Activated CD4-positive, alpha-beta memory T cell treated with anti-CD3 and anti-CD28 coated beads for 36 hours (primary cell): Measurements from ENCODE around the gene KCNIP1. TPM values are rescaled to one million over a fixed set of nuclear protein-coding genes. Genes with fewer than 3 reads are reported as not detected.

ENCODE experiments used
- CTCF ChIA-PET: fragments of 350-600 bp; sonication (Branson Sonifier 250); formaldehyde crosslinking; loops from one replicate; lab custom pipeline; 2021; ENCODE audit warnings: antibody characterized with exemption, inconsistent platforms; lab: Charles Lee
- POLR2A ChIA-PET: fragments of 350-600 bp; sonication (Branson Sonifier 250); formaldehyde crosslinking; loops from one replicate; lab custom pipeline; 2021; ENCODE audit warnings: antibody characterized with exemption; lab: Charles Lee
- DNase-seq: peaks from one replicate; pipeline ENCODE4 v3.0.0-alpha.2; 2020
- H3K27ac Mint-ChIP-seq: one replicate; pipeline ENCODE4 v1.8.0; 2021; ENCODE audit warnings: mixed read lengths
- H3K27me3 Mint-ChIP-seq: one replicate; pipeline ENCODE4 v1.8.0; 2021; ENCODE audit warnings: mixed read lengths
- H3K36me3 Mint-ChIP-seq: one replicate; pipeline ENCODE4 v1.8.0; 2021; ENCODE audit warnings: mixed read lengths
- H3K4me1 Mint-ChIP-seq: one replicate; pipeline ENCODE4 v1.8.0; 2021; ENCODE audit warnings: low read depth, mixed read lengths
- H3K4me3 Mint-ChIP-seq: one replicate; pipeline ENCODE4 v1.8.0; 2021; ENCODE audit warnings: mild to moderate bottlenecking, mixed read lengths
- H3K9me3 Mint-ChIP-seq: one replicate; pipeline ENCODE4 v1.8.0; 2021; ENCODE audit warnings: mixed read lengths
- intact Hi-C: fragments of 100-400 bp; cut with micrococcal nuclease; formaldehyde crosslinking; loops from one replicate; pipeline ENCODE4 v1.15.1; 2023
- total RNA-seq, 2 experiments: library from RNA; stranded (reverse); gene quantifications; one replicate each; pipeline ENCODE4 v1.2.3, GENCODE V29; 2021

The KCNIP1 gene
- total RNA-seq, 2 experiments from 2014 or later: not detected

- Mint-ChIP-seq H3K27me3 (peaks cover 7% of the 10 kb centered on the region), H3K4me3 (no peak overlapping the region), H3K4me1 (no peaks in the 10 kb centered on the region), H3K36me3 (no peaks in the 10 kb centered on the region), H3K27ac (no peak overlapping the region), H3K9me3 (no peaks in the 10 kb centered on the region)
- ChIA-PET POLR2A (no interaction called here), CTCF (interaction anchor here (1.2 kb wide), 1 partner anchor 122 kb away, joined by 4 read pairs; no protein-coding TSS in a partner anchor)
- intact Hi-C loops: no loop called here
- DNase-seq: no peak
Measured at GRCh38 chr5:170474489-170475274, 29.1 kb upstream of the KCNIP1 start.

GRCh38 chr5:170475294-170476000 lies 28.4 kb upstream of the KCNIP1 start:
- Mint-ChIP-seq H3K27ac (no peak overlapping the region), H3K9me3 (no peaks in the 10 kb centered on the region), H3K27me3 (peaks cover 7% of the 10 kb centered on the region), H3K4me1 (no peaks in the 10 kb centered on the region), H3K36me3 (no peaks in the 10 kb centered on the region), H3K4me3 (no peak overlapping the region)
- POLR2A ChIA-PET: no interaction called here
- CTCF ChIA-PET: no interaction called here
- no peak for DNase-seq
- intact Hi-C loops: no loop called here

GRCh38 chr5:170476704-170477103 lies 27.1 kb upstream of the KCNIP1 start:
- ChIA-PET CTCF (no interaction called here), POLR2A (no interaction called here)
- H3K36me3 Mint-ChIP-seq: no peaks in the 10 kb centered on the region
- H3K27ac Mint-ChIP-seq: no peak overlapping the region
- intact Hi-C loops: no loop called here
- H3K9me3 Mint-ChIP-seq: no peaks in the 10 kb centered on the region
- peaks cover 5% of the 10 kb centered on the region for H3K27me3 Mint-ChIP-seq
- H3K4me3 Mint-ChIP-seq: no peak overlapping the region
- no peak for DNase-seq
- H3K4me1 Mint-ChIP-seq: no peaks in the 10 kb centered on the region

GRCh38 chr5:170477906-170478305 lies 25.9 kb upstream of the KCNIP1 start:
- H3K4me1 Mint-ChIP-seq: no peaks in the 10 kb centered on the region
- DNase-seq: no peak
- CTCF ChIA-PET: no interaction called here
- no peak overlapping the region for H3K4me3 Mint-ChIP-seq
- H3K27ac Mint-ChIP-seq: no peak overlapping the region
- H3K27me3 Mint-ChIP-seq: peaks cover 5% of the 10 kb centered on the region
- intact Hi-C loops: no loop called here
- H3K36me3 Mint-ChIP-seq: no peaks in the 10 kb centered on the region
- no peaks in the 10 kb centered on the region for H3K9me3 Mint-ChIP-seq
- POLR2A ChIA-PET: no interaction called here

- Mint-ChIP-seq H3K36me3 (no peaks in the 10 kb centered on the region), H3K4me3 (no peak overlapping the region), H3K27ac (no peak overlapping the region), H3K4me1 (no peaks in the 10 kb centered on the region), H3K27me3 (peaks cover 7% of the 10 kb centered on the region), H3K9me3 (no peaks in the 10 kb centered on the region)
- ChIA-PET CTCF (no interaction called here), POLR2A (no interaction called here)
- intact Hi-C loops: no loop called here
- no peak for DNase-seq
Measured at GRCh38 chr5:170478306-170478705, 25.5 kb upstream of the KCNIP1 start.

- Mint-ChIP-seq H3K27ac (no peak overlapping the region), H3K4me1 (no peaks in the 10 kb centered on the region), H3K4me3 (no peak overlapping the region), H3K9me3 (no peaks in the 10 kb centered on the region), H3K27me3 (peaks cover 8% of the 10 kb centered on the region), H3K36me3 (no peaks in the 10 kb centered on the region)
- intact Hi-C loops: no loop called here
- POLR2A ChIA-PET: no interaction called here
- CTCF ChIA-PET: no interaction called here
- no peak for DNase-seq
Measured at GRCh38 chr5:170479484-170479883, 24.3 kb upstream of the KCNIP1 start.

GRCh38 chr5:170480260-170480659 lies 23.6 kb upstream of the KCNIP1 start:
- H3K4me1 Mint-ChIP-seq: no peaks in the 10 kb centered on the region
- H3K4me3 Mint-ChIP-seq: no peak overlapping the region
- no peak overlapping the region for H3K27ac Mint-ChIP-seq
- no peaks in the 10 kb centered on the region for H3K9me3 Mint-ChIP-seq
- no peak for DNase-seq
- H3K36me3 Mint-ChIP-seq: no peaks in the 10 kb centered on the region
- intact Hi-C loops: no loop called here
- ChIA-PET POLR2A (no interaction called here), CTCF (no interaction called here)
- H3K27me3 Mint-ChIP-seq: peaks cover 7% of the 10 kb centered on the region

GRCh38 chr5:170481849-170482248 lies 22.0 kb upstream of the KCNIP1 start:
- H3K27ac Mint-ChIP-seq: no peak overlapping the region
- no peaks in the 10 kb centered on the region for H3K36me3 Mint-ChIP-seq
- intact Hi-C loops: no loop called here
- POLR2A ChIA-PET: no interaction called here
- no peak for DNase-seq
- peaks cover 5% of the 10 kb centered on the region for H3K27me3 Mint-ChIP-seq
- H3K9me3 Mint-ChIP-seq: no peaks in the 10 kb centered on the region
- no peaks in the 10 kb centered on the region for H3K4me1 Mint-ChIP-seq
- CTCF ChIA-PET: no interaction called here
- no peak overlapping the region for H3K4me3 Mint-ChIP-seq

- Mint-ChIP-seq H3K36me3 (no peaks in the 10 kb centered on the region), H3K9me3 (no peaks in the 10 kb centered on the region), H3K27me3 (peaks cover 5% of the 10 kb centered on the region), H3K27ac (no peak overlapping the region), H3K4me1 (no peaks in the 10 kb centered on the region), H3K4me3 (no peak overlapping the region)
- CTCF ChIA-PET: no interaction called here
- DNase-seq: no peak
- intact Hi-C loops: no loop called here
- POLR2A ChIA-PET: no interaction called here
Measured at GRCh38 chr5:170482511-170482910, 21.3 kb upstream of the KCNIP1 start.

- CTCF ChIA-PET: no interaction called here
Measured at GRCh38 chr5:170483701-170484458, 19.9 kb upstream of the KCNIP1 start.

GRCh38 chr5:170484459-170484831 lies 19.4 kb upstream of the KCNIP1 start:
- no peaks in the 10 kb centered on the region for H3K9me3 Mint-ChIP-seq
- no peak overlapping the region for H3K27ac Mint-ChIP-seq
- intact Hi-C loops: no loop called here

More at GRCh38 chr5:170483701-170484458, 19.9 kb upstream of the KCNIP1 start:
- H3K27ac Mint-ChIP-seq: no peak overlapping the region
- H3K27me3 Mint-ChIP-seq: peaks cover 7% of the 10 kb centered on the region
- H3K36me3 Mint-ChIP-seq: no peaks in the 10 kb centered on the region
- H3K4me3 Mint-ChIP-seq: no peak overlapping the region
- H3K4me1 Mint-ChIP-seq: no peaks in the 10 kb centered on the region
- DNase-seq: peak; percentile 30
- no peaks in the 10 kb centered on the region for H3K9me3 Mint-ChIP-seq
- POLR2A ChIA-PET: no interaction called here
- intact Hi-C loops: no loop called here

GRCh38 chr5:170484847-170485615 lies 18.8 kb upstream of the KCNIP1 start:
- Mint-ChIP-seq H3K27ac (no peak overlapping the region), H3K36me3 (no peaks in the 10 kb centered on the region), H3K27me3 (peaks cover 9% of the 10 kb centered on the region), H3K4me1 (no peaks in the 10 kb centered on the region), H3K9me3 (no peaks in the 10 kb centered on the region), H3K4me3 (no peak overlapping the region)
- DNase-seq: no peak
- intact Hi-C loops: no loop called here
- POLR2A ChIA-PET: no interaction called here
- CTCF ChIA-PET: no interaction called here

More at GRCh38 chr5:170484459-170484831, 19.4 kb upstream of the KCNIP1 start:
- Mint-ChIP-seq H3K4me3 (no peak overlapping the region), H3K27me3 (peaks cover 9% of the 10 kb centered on the region), H3K4me1 (no peaks in the 10 kb centered on the region), H3K36me3 (no peaks in the 10 kb centered on the region)
- DNase-seq: no peak
- ChIA-PET POLR2A (no interaction called here), CTCF (no interaction called here)
